ENCODE measurements around the gene LRRC10B.

The LRRC10B gene

DNA sequence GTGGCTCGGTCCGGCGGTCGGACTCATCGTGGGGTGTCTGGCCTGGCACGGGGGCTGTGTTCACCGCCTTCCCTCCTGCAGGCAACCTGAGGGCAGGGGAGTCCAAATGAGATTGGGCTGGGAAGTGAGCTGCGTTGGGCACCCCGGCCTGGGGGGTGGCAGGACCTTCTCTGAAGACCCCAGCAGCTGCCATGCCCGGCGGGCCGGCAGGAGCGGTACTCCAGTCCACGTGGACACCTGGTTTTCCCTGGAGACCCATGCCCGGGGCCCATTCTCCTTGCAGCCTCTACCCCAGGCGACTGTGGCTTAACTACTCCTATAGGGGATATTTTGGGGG, 24.5 kb downstream of the LRRC10B start:
- DNase-seq, result no peak

DNA sequence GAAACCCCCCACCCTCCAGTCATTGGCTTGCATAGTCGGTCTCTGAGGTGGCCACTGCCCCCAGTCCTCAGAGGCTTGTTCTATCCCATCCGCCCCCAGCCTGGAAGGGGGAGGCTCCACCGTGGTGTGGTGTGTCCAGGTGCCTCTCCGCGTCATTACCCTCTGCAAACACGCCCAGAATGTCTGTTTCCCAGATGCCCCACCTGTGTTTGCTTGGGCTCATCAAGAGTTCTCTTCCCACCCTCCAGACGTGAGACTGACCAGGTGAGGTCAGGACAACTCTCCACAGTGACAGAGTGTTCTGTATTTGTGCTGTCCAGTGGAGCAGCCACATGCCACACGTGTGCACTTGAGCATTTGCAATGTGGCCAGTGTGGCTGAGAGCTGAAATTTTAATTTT, 24.9 kb downstream of the LRRC10B start:
- DNase-seq, result no peak

DNA sequence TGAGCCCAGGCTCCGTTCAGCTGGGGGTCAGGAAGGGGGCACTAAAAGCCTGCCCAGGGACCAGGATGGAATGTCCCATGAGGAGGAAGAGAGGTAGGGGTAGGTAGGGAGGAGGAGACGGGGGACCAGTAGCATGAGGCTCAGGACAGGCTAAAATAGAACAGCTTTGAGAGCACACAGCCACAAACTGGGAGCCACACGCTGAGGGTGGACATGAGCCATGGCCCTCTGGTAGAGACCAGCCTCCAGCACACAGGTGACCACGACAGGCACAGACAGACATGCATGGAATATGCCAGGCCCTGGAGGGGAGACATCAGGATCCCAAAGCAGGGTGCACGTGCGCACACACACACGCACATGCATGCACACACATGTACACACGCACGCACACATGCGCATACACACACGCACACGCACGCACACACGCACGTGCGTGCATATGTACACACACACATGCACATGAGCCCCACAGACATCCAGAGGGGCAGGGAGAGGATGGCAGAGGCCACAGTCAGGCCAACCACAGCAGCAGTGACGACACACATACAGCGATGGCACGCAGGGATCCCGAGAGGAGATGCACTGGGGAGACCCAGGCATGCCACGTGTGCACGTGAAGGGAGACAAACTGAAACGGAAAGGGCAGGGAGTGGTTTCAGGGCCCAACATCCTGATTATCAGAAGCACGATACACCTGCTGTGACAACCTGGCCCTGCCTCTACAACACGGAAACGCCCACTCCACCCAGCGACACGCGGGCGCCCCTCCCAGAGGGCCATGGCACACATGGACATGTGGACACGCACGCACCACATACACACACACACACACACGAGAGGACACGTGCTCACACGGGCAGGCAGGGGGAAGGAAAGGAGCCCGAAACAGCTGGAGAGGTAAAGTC, 25.7 kb downstream of the LRRC10B start:
- DNase-seq, result no peak

DNA sequence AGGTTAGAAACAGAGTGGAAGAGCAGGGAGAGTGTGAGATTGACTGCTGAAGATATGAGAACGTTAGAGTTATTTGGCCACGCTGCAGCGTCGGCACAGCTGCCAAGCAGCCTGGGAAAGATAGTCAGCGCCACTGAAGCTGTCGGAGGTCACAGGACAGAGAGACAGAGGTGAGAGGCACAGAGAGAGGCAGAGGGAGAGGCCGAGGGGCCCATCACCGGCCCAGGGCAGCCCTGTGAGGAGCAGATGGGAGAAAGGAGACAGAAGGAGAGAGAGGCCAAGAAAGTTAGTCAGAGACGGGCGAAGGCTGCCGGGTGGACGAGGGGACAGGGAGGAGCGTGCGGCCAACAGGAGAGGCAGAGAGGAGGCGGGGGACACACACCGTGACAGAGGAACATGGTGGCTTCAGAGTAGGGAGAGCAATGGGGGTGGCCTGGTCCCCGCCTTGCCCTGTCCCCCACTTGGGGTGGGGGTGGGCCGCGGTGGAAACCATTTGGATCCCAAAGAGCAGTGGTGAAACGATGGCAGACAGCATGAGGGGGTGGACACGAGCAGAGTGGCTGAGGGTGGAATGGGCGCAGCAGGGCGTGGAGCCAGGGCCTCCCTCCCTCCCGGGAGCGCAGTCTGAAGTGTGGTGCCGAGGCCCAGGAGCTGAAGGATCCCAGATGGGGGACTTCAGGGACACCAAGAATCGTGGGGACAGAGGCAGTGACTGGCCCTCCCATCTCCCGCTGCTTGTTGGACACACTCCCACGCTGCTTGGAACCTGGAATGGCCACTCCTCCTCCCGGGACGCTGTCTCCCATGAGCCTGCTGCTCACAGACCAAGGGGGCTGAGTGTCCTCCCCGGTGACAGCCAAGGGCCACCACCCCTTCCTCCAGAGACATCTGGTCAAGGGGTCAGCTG, 26.6 kb downstream of the LRRC10B start:
- no peak for DNase-seq

DNA sequence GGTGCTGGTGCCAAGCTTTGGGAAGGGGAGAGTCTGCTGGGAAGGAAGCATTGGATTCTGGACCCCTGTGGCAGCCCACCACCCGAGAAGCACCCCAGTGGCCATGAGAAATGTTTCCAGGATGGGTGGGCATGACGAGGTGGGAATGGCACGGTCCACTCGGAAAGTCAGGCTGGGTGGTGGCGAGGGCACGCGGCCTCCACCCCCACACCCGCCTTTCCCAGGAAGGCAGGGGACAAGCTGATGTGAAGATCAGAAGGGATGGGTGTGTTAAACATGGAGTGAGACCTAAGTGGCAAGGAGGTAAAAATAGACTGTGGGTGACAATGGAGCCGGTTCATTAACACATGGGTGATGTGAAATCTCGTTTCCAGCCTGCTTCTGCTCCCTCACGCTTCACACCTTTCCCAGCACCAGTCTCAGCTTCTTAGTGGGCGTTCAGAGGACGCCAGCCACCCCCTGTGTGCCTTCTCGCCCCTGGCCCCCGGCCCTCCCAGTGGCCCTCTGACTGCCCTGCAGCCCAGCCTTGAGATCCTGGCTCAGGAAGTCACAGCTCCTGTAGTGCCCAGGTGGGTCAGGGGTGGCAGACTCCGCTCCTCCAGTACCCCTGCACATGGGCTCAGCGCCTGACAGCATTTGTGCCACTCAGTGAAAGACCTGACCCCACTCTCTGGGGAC, 27.6 kb downstream of the LRRC10B start:
- no peak for DNase-seq

DNA sequence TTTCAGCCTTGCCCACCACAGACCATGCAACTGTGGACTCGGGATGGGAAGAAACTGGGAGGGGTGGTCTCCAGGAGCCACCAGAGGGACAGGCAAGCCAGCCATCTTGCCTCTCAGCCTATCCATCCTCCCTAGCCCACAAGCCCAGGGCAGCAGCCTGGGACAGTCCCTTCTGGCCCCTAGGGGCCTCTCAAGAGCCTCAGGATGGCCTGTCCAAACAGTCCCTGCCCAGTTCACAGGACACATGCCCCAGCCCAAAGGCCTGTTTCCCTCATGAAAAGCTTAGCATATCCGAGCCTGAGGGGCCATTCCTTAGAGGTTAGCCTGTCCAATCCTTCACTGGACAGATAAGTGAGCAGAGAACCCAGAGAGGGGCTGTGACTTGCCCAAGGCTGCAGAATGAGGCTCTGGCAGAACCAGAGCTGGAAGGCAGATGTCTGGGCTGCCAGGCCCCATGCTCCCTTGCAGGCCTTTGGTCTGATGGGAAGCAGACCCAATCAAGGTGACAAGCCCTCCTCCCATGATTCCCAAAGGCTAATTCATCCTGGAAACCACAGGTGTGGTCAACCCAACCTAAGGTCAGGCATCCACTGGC, 28.2 kb downstream of the LRRC10B start:
- no peak for DNase-seq

DNA sequence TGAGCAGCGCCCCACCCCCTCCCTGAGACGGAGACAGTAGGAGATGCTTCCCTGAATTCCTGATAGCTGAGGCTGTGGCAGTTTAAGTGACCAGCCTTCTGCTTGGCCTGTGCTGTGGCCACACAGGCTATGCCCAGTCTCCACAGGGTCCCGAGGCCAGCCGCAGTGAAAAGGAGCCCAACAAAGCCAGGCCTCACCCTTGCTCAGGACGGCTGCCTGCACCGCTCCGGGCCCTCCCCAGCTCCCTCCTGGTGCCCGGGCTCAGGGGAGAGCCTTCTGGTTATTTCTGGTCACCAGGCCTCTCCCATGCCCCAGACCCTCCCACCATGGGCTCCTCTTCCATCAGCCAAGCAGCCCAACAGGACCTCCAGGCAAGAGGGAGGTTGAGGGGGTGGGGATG, 28.8 kb downstream of the LRRC10B start:
- no peak for DNase-seq

DNA sequence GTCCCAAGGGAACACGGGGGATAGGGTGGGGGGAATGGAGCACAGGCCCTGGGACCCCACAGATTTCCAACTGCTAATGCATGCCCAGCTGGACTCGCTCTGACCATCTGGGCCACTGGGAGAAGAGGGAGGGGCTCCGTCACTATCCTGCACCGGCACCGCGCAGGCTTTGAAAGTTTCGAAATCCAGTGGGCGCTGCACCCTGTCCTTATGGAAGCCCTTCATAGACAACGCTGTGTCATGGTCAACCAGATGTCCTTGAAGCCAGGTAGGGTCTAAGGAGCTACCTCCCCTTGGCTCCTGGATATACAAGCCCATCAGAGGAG, 30.1 kb downstream of the LRRC10B start:
- DNase-seq, result no peak

DNA sequence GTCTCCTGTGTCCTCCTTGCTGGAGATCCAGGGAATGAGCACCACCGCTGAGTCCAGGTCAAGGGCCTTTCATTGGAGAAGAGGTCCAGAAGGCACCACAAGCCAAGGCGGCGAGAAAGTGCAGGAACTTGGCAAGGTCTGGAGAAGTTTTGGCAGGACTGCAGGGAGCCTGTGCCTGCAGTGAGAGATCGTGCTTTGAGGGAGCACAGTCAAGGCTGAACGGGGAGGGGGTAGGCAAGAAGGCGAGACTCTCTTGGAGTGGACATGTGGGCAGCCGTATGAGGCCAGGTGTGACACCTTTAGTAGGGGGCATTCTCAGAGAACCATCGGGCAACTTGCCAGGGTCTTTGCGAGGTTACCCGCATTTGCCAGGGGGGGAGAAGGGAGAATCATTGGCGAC, 30.5 kb downstream of the LRRC10B start:
- no peak for DNase-seq

DNA sequence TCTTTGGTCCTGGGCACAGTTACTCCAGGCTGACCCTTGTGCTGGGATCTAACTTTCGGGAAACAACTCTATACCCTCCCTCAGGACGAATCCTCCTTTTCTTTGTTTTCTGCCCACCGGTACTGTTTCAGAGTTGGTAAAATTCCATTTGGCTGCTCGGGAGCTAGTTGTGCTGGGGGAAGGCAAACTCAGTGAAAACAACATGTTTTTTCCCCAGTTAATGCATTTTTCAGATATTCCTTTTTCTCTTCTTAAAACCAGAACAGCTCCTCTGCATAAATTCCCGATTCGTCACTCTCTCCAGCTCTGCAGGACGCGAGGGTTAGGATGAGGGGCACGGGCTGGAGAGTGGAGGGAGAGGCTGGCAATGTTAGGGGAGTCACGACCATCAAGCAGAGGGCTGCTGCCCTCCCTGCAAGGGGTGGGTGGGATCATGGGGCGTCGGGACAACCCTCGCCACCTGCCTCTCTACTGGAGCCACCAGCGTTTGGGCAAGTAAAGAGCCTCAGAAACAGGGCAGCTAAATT, 31.3 kb downstream of the LRRC10B start:
- no peak for DNase-seq

DNA sequence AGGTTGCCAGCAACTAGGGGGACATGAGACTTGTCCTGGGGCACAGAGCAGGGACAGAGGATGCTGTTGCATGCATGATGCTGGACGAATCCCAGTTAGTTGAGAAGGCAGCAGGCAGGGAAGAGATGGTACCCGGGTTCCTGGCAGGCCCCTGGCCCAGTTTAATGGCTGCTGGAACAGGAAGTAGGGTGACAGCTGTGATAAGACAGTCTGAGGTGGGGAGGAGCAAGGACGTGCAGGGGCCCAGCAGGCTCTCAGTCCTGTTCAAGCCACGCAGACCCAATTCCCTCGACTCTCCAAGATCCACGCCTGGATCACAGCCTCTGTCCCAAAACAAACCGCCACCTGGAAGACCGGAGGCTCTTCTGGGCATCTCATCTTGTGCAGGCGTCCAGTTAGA, 32.0 kb downstream of the LRRC10B start:
- DNase-seq, result no peak

DNA sequence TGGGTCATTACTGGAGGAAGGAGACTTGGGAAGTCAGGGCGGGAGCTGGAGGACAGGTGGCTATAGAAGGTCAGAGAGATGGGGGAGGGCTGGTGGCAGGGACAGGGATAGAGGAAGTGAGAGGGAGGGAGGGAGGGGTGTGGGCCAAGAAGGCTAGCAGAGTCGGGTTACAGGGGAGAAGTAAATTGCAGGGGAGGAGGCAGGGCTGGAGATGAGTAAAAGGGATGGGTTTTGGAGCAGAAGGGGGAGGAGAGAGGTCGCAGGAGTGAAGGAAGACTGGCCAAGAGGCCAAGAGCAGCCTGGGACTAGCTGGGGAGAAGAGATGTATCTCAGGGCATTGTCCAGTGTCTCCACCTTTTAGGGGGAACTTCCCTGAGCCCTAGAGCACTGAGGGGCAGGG, 33.0 kb downstream of the LRRC10B start:
- no peak for DNase-seq

DNA sequence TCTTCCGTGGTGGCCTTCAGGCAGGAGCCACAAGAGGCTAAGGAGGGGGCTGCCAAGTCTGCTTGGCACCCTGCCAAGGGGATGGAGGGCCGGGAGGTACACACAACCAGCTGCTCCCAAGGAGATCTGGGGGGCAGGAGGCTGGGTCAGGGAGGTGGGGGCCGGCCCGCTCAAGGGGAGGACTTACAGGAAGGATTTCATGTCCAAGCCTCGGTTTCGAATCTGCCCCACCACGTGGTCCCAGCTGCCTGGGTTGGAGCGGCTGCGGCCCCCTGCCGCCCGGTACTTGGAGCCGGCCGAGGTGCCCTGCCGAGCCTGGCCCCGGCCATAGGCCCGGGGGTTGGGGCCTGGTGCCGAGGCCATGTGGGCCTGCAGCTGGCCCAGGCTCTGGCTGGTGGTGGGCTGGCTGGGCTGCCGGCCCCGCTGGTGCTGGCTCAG, 33.5 kb downstream of the LRRC10B start:
- DNase-seq, result no peak

DNA sequence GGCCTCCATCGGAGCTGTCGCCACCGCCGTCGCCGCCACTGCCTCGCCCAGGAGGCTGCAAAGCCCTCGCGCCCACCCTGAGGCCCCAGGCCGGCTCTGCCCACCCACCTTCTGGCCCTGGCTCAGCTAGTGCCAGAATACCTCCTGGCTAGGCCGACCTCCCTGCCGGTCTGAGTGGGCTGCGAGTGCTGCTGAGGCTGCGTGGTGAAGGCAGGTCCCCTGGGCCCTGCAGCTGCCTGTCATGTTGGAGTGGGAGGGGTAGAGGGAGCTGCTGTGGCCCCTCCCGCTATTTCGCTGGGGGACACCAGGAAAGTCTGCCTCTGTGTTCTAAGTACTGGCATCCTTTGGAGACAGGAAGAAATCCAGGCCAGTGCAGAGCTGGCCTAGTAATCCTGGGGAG, 34.2 kb downstream of the LRRC10B start:
- no peak for DNase-seq

DNA sequence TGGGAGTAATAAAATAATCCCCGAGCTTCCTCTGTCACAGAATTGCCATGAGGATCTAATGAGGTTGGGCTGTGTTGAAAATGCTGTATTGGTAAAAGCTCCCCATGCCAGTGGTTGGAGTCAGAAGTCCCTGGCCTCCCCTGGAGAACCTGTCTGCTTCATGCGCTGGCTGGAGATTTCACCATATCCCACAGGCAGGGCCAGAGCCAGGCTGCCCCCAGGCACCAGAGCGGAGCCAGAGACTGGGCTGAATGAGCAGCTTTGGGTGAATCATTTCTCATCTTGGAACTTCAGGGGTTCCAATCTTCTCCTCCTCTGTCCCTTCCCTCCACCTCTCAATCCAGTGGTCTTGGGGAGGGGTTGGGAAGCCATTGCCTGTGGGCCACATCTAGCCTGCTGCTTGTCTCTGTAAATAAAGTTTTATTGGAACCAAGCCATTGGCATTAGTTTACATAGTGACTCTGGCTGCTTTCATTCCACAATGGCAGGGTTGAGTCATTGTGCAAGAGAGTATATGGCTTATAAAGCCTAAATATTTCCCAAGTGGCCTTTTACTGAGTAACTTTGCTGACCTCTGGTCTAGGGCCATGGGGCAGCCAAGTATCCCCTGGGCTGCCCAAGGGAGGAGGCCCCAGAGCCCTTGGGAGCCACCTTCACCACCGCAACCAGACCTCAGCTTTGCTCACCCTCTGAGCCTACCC, 35.2 kb downstream of the LRRC10B start:
- no peak for DNase-seq

DNA sequence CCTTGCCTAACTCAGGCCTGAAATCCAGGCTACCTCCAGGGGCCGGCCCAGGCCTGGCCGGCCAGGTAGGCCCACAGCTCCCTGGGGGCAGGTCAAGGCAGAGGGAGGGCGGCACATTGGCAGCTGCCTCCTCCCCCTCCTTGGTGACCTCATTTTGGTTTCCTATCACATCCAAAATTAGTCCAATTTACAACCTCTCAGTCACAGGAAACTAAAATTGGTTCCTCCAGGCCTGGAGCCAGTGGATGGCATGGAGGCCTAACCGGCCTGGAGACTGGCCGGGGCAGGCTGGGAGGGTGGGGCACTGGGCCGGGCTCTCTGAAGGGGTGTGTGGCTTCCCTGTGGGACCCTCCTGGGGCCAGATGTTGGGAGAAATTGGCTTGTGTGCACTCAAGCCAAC, 35.9 kb downstream of the LRRC10B start:
- DNase-seq, result no peak

DNA sequence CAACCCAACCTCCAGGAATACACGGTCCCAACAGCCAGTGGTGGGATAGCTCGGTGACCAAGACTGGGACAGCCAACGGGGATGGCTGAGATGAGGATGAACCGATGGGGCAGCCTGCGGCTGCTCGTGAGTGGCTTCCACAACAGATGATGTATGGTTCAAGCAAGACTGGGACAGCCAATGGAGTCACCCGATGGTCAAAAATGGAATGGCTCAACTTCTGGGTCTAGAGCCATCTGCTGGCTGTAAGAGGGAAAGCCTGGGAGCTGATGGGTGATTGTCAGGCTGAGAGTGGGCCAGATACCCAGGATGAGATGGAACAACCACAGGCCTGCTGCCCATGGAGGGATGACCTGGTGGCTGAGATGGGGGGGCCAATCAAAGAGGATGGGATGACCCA, 36.8 kb downstream of the LRRC10B start:
- no peak for DNase-seq

DNA sequence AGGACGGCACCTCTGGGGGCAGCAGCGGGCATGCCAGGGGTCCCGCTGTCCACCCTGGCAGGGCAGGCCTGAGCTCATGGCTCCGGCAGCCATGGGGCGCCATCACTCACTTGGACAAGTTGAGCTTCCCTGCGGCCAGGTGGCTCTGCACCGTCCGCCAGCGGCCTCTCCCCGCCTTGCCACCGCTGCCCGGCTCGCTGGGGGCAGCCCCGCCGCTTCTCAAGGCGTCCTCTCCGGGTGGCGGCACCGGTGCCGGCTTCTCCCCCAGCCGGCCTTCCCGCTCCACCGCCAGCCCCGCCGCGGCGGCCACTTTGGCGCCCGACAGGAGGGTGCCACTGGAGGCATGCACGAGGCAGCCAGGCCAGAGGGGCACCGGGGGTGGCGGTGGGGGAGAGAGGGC, 37.4 kb downstream of the LRRC10B start:
- DNase-seq, result no peak

DNA sequence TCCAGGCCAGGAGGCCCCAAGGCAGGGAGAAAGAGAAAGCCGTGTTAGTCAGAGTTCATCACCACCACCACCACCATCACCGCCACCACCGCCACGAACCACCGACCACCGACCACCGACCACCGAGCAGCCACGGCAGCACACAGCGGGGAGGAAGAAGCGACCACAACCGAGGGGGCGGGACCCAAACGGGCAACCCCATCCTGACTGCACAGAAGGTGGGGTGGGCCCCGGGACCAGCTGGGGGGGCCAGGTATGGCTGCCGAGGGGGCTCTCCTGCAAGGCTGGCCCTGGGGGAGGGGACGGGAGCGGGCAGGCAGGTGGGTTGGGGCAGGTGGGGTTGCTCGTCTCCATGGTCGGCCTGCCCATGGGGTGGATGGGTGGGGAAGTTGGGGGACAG, 38.1 kb downstream of the LRRC10B start:
- DNase-seq, result no peak

DNA sequence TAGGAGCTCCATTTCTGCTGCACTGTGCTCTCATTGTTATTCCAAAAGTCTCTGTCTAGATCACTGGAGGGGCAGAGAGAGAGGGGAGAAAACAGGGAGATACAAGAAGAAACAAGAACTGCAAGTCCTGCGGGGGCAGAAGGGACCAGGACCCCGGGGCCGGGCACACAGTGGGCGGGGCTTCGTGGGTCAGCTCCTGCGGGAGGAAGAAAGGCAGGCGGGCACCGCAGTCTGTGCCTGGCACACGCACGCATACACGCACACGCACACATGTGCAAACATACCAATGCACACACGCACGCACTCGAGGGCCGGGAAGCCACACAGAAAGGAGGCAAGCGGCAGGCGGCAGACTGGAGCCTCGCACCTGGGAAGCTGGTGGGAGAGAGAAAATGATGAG, 38.7 kb downstream of the LRRC10B start:
- no peak for DNase-seq

DNA sequence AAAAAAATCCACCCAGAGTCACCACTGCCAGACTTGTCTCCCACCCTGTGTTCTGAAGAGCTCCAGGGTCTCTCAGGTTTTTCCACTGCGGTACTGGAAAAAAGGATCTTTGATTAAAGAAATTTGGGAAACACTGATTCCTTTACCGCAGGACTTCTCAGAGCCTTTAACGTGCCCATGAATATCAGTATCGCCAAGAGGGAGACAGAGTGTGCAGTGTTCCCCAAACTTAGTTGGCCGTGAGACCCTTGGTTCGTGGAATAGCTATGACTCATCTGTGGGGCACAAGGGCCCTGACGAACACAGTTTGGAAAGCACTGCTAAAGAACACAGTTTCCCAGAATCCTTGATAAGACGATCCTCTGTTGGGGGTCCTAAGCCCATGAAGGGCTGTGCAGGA, 40.6 kb downstream of the LRRC10B start:
- DNase-seq, result no peak
